OCI-LY7 (cell line): ENCODE data around the gene PRAMEF4. TPM values are rescaled to one million over a fixed set of nuclear protein-coding genes. Genes with fewer than 3 reads are reported as not detected.
"Not testable (repeated sequence)": the region's sequence is repeated elsewhere in the genome, so short reads cannot be mapped to it uniquely, and the experiment has no call there.

Experiments used
- Bru-seq: library from RNA; stranded (reverse); fragments of 400-500 nt; gene quantifications from one replicate; lab custom pipeline; 2021; lab: Mats Ljungman, UMichigan
- BruChase-seq, 2 experiments: library from RNA; stranded (reverse); fragments of 400-500 nt; gene quantifications; one replicate each; lab custom pipeline; 2021; lab: Mats Ljungman, UMichigan
- BruUV-seq: library from RNA; stranded (reverse); fragments of 400-500 nt; replicated peaks from 2 replicates; lab custom pipeline; 2021; lab: Mats Ljungman, UMichigan
- CTCF ChIA-PET: fragments of 300-600 bp; sonication (Branson Sonifier 250); formaldehyde crosslinking; loops from one replicate; lab custom pipeline; 2022; ENCODE audit warnings: antibody characterized with exemption; ENCODE audit not compliant: unreplicated experiment; lab: Charles Lee
- POLR2A ChIA-PET: fragments of 300-600 bp; sonication (Branson Sonifier 250); formaldehyde crosslinking; loops from one replicate; lab custom pipeline; 2022; ENCODE audit warnings: antibody characterized with exemption; lab: Charles Lee
- DNase-seq: peaks from one replicate; pipeline ENCODE4 v3.0.0-alpha.2; 2015; ENCODE audit warnings: low spot score
- H2AFZ ChIP-seq: fragments of 200-600 bp; sonication (generic), shearing (Covaris generic); 2 replicates; pipeline ENCODE4 v1.6.1; 2014; ENCODE audit warnings: mild to moderate bottlenecking, antibody characterized with exemption, low read length, moderate library complexity
- H3K27ac ChIP-seq: fragments of 200-600 bp; sonication (generic); 2 replicates; pipeline ENCODE4 v1.5.1; 2014; ENCODE audit warnings: mixed run types, low read depth, mild to moderate bottlenecking, moderate library complexity, low read length, inconsistent platforms; ENCODE audit not compliant: poor library complexity, severe bottlenecking
- H3K36me3 ChIP-seq: fragments of 200-600 bp; sonication (generic); 2 replicates; pipeline ENCODE4 v1.6.1; 2014; ENCODE audit warnings: mild to moderate bottlenecking, antibody characterized with exemption, low read length, moderate library complexity, mixed read lengths; ENCODE audit not compliant: insufficient read depth
- H3K4me1 ChIP-seq: fragments of 200-600 bp; sonication (generic); 2 replicates; pipeline ENCODE4 v1.5.1; 2014; ENCODE audit warnings: mild to moderate bottlenecking, low read length; ENCODE audit not compliant: insufficient read depth, poor library complexity, severe bottlenecking
- H3K4me2 ChIP-seq: fragments of 200-600 bp; sonication (generic); 2 replicates; pipeline ENCODE4 v1.6.1; 2014; ENCODE audit warnings: mild to moderate bottlenecking, low read length
- H3K4me3 ChIP-seq: fragments of 200-600 bp; sonication (generic); 2 replicates; pipeline ENCODE4 v1.5.1; 2014; ENCODE audit warnings: mild to moderate bottlenecking, low read depth, low read length; ENCODE audit not compliant: poor library complexity, severe bottlenecking
- H3K79me2 ChIP-seq: fragments of 200-600 bp; sonication (generic); 2 replicates; pipeline ENCODE4 v1.6.1; 2016; ENCODE audit warnings: low read depth, mild to moderate bottlenecking, low read length, moderate library complexity, mixed read lengths; ENCODE audit not compliant: insufficient read depth
- H3K9me2 ChIP-seq: fragments of 200-600 bp; sonication (generic); 2 replicates; pipeline ENCODE4 v1.6.1; 2016; ENCODE audit warnings: mild to moderate bottlenecking, low read length, mixed read lengths; ENCODE audit not compliant: insufficient read depth
- H3K9me3 ChIP-seq: fragments of 200-600 bp; sonication (generic); 2 replicates; pipeline ENCODE4 v1.6.1; 2014; ENCODE audit warnings: mild to moderate bottlenecking, mixed run types, low read length, mixed read lengths
- H4K20me1 ChIP-seq: fragments of 200-600 bp; sonication (generic); 2 replicates; pipeline ENCODE4 v1.6.1; 2014; ENCODE audit warnings: mild to moderate bottlenecking, antibody characterized with exemption, low read length, moderate library complexity, mixed read lengths; ENCODE audit not compliant: insufficient read depth
- intact Hi-C: fragments of 100-400 bp; cut with micrococcal nuclease; formaldehyde crosslinking; loops from one replicate; pipeline ENCODE4 v1.10.0; 2022; ENCODE audit not compliant: unreplicated experiment
- long read RNA-seq: library from polyadenylated mRNA; stranded (forward); transcript quantifications from one replicate; pipeline ENCODE4 v2.0.0, GENCODE V29; 2022
- total RNA-seq, 2 experiments: library from RNA; depleted of rRNA in 1 of 2; stranded (reverse); fragments of >200 nt in 1 of 2; shearing (Covaris generic) in 1 of 2; gene quantifications; 2 replicates each; pipeline ENCODE4 v1.2.3, GENCODE V29; 2014 to 2022

Gene PRAMEF4
- total RNA-seq (2014; rRNA removed; shearing (Covaris generic)) (not detected in 2 replicates), total RNA-seq (2022) (not detected in 2 replicates), Bru-seq, nascent RNA (not detected), BruChase-seq, experiment 1, labeled RNA remaining after a 6-hour chase (not detected), BruChase-seq, experiment 2, labeled RNA remaining after a 2-hour chase (not detected)
- long read RNA-seq = 0 reads

DNA sequence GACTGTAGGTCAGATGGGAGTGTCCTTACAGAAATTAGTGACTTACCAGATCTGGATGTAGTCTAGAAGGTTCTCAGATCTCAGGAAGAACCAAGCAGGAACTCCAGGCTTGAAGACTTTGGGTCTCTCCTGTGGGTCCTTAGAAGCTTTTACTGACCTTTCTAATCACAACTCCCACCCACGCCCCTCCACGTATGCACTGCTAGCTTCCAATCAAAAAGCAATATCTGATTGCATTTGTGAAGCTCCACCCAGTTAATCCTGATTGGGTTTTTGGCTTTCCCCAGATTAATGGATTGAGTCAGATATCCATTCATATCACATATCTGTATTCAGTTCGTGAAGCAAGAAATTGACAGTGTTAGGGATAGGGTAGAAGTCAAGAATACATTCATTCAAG lies at the start of gene PRAMEF4:
Gene PRAMEF4, minus strand, starts transcription at position 101 of the 400 bp plus-strand sequence. CDS start 2,807 bp downstream, outside the sequence.
- BruUV-seq, H3K9me2 ChIP-seq, CTCF ChIA-PET, intact Hi-C loops, H4K20me1 ChIP-seq, DNase-seq, H3K4me3 ChIP-seq, H3K4me2 ChIP-seq, H3K4me1 ChIP-seq, H2AFZ ChIP-seq, H3K9me3 ChIP-seq, H3K79me2 ChIP-seq, H3K27ac ChIP-seq, POLR2A ChIA-PET, H3K36me3 ChIP-seq: not testable (repeated sequence)

- intact Hi-C loops, POLR2A ChIA-PET, H3K79me2 ChIP-seq, DNase-seq, H4K20me1 ChIP-seq, H3K9me2 ChIP-seq, H3K27ac ChIP-seq, H3K36me3 ChIP-seq, H3K4me1 ChIP-seq, CTCF ChIA-PET, H3K4me3 ChIP-seq, H3K4me2 ChIP-seq, BruUV-seq, H2AFZ ChIP-seq, H3K9me3 ChIP-seq: not testable (repeated sequence)
Measured at GRCh38 chr1:12924368-12924767, 38.4 kb upstream of the PRAMEF4 start.

DNA sequence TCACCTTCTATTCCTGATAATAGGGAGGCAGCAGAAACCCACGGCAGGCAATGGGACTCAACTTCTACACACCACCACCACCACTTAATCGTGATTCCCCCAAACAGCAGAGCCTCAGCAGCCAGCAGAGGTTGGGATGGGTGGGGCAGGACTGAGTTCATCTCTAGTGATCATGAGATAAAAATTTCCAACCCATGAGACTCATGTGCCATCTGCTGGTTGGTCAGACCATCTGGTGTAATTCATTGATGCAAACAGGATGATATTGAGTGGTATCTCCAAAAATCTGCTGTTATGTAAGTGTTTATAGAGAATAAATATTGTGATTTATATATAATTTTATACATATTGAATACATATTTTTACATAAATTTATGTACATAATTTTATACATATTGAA lies 35.7 kb upstream of the PRAMEF4 start:
- H3K9me3 ChIP-seq, BruUV-seq, H3K79me2 ChIP-seq, H3K9me2 ChIP-seq, H3K4me2 ChIP-seq, H3K4me1 ChIP-seq, H2AFZ ChIP-seq, POLR2A ChIA-PET, intact Hi-C loops, CTCF ChIA-PET, H3K36me3 ChIP-seq, H3K27ac ChIP-seq, H4K20me1 ChIP-seq, H3K4me3 ChIP-seq: not testable (repeated sequence)
- peak; percentile 0 for DNase-seq

- intact Hi-C loops, H4K20me1 ChIP-seq, H3K9me2 ChIP-seq, H3K4me3 ChIP-seq, H2AFZ ChIP-seq, BruUV-seq, H3K79me2 ChIP-seq, H3K27ac ChIP-seq, H3K4me2 ChIP-seq, CTCF ChIA-PET, H3K36me3 ChIP-seq, H3K4me1 ChIP-seq, H3K9me3 ChIP-seq, POLR2A ChIA-PET, DNase-seq: not testable (repeated sequence)
Measured at GRCh38 chr1:12916310-12916709, 30.3 kb upstream of the PRAMEF4 start, which contains the start of gene PRAMEF7. Gene PRAMEF7 (plus strand): TSS chr1:12916610. CDS start chr1:12917693, 1,083 bp downstream.

GRCh38 chr1:12903793-12904572 lies 18.0 kb upstream of the PRAMEF4 start:
- H3K4me3 ChIP-seq = not testable (repeated sequence)

DNA sequence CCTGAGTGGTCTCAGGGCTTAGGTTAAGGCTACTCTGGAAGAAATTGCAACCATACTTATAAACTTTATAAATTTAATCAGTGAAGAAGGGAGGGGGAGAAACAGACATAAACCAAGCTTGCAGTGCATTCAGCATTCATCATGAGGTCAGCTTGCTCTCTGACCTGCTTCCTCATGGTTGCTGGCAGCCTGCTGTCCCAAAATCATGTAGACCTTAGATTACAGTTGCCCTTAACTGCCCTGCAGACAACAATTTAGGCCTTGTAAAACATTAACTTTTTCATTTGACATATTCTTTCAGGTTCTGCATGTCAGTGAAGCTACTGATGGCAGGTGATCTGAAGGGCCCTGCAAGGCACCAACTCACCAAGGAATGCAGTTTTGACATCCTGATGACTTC lies 13.2 kb upstream of the PRAMEF4 start:
- H3K79me2 ChIP-seq, H2AFZ ChIP-seq, H3K4me2 ChIP-seq, intact Hi-C loops, H3K27ac ChIP-seq, H3K4me3 ChIP-seq, H3K4me1 ChIP-seq, BruUV-seq, H3K9me3 ChIP-seq, H3K36me3 ChIP-seq, DNase-seq, POLR2A ChIA-PET, H3K9me2 ChIP-seq, CTCF ChIA-PET, H4K20me1 ChIP-seq: not testable (repeated sequence)

More at GRCh38 chr1:12903793-12904572, 18.0 kb upstream of the PRAMEF4 start:
- H3K79me2 ChIP-seq, H3K4me1 ChIP-seq, DNase-seq, H4K20me1 ChIP-seq, H3K4me2 ChIP-seq, intact Hi-C loops, H3K36me3 ChIP-seq, BruUV-seq, CTCF ChIA-PET, H3K9me2 ChIP-seq, H3K27ac ChIP-seq, H2AFZ ChIP-seq, H3K9me3 ChIP-seq, POLR2A ChIA-PET: not testable (repeated sequence)
